Endothelial cell of umbilical vein (primary cell): Measurements from ENCODE around the gene SMIM24. TPM values are rescaled to one million over a fixed set of nuclear protein-coding genes. Genes with fewer than 3 reads are reported as not detected.

Source experiments
- BruUV-seq: library from RNA; stranded (reverse); fragments of 400-500 nt; replicated peaks from 2 replicates; lab custom pipeline; 2021; lab: Mats Ljungman, UMichigan
- CTCF ChIA-PET: fragments of 300-600, 350-600 bp; sonication (Branson Sonifier 250); formaldehyde crosslinking; loops from one replicate; lab custom pipeline; 2021; ENCODE audit warnings: antibody characterized with exemption, inconsistent platforms; lab: Charles Lee
- POLR2A ChIA-PET: fragments of 300-600, 350-600 bp; sonication (Branson Sonifier 250); formaldehyde crosslinking; loops from one replicate; lab custom pipeline; 2021; ENCODE audit warnings: antibody characterized with exemption, inconsistent platforms; lab: Charles Lee
- DNase-seq: peaks from one replicate; pipeline ENCODE4 v3.0.0-alpha.2; 2011; ENCODE audit warnings: low read depth, low spot score
- FAIRE-seq: peaks from 2 replicates; lab custom pipeline; 2011; peaks lifted over from hg19 to GRCh38; lab: Jason Lieb, UNC
- H2AFZ ChIP-seq: 2 replicates; pipeline ENCODE4 v1.6.0; 2012; ENCODE audit warnings: low read depth, low read length, control low read depth, inconsistent platforms
- H3K27ac ChIP-seq: 2 replicates; pipeline ENCODE4 v1.5.1; 2011; ENCODE audit warnings: low read depth, mild to moderate bottlenecking, control low read depth, low read length, moderate library complexity; ENCODE audit not compliant: insufficient read depth
- H3K27me3 ChIP-seq, 2 experiments: 2 replicates each; pipeline versions ENCODE4 v1.6.0 to v1.6.1; 2011; ENCODE audit warnings: low read length in 2 of 2, mixed read lengths in 1 of 2; ENCODE audit not compliant: control insufficient read depth in 2 of 2, insufficient read depth in 2 of 2
- H3K36me3 ChIP-seq, 2 experiments: 2 replicates in 1 of 2; 3 replicates in 1 of 2; pipeline ENCODE4 v1.5.1; 2011; ENCODE audit warnings: low read length in 2 of 2, mild to moderate bottlenecking in 1 of 2, moderate library complexity in 1 of 2; ENCODE audit not compliant: control insufficient read depth in 2 of 2, insufficient read depth in 2 of 2; ENCODE audit errors: extremely low read depth in 1 of 2
- H3K4me1 ChIP-seq: 3 replicates; pipeline ENCODE4 v1.5.1; 2011; ENCODE audit warnings: mild to moderate bottlenecking, low read length; ENCODE audit not compliant: control insufficient read depth, insufficient read depth; ENCODE audit errors: extremely low read depth
- H3K4me2 ChIP-seq: 2 replicates; pipeline ENCODE4 v1.6.1; 2011; ENCODE audit warnings: low read length, control low read depth, mixed read lengths; ENCODE audit not compliant: insufficient read depth
- H3K4me3 ChIP-seq, 3 experiments: fragments of 200-600 bp in 1 of 3; sonication (generic), shearing (Covaris generic) in 1 of 3; replicated peaks in 1 of 3; 2 replicates each; pipeline ENCODE4 v1.5.1; 2011 to 2016; ENCODE audit warnings: control low read depth in 3 of 3, low read length in 3 of 3, mild to moderate bottlenecking in 2 of 3, inconsistent platforms in 1 of 3, low read depth in 1 of 3, moderate library complexity in 1 of 3; ENCODE audit not compliant: insufficient read depth in 1 of 3
- H3K79me2 ChIP-seq: 2 replicates; pipeline ENCODE4 v1.6.0; 2012; ENCODE audit warnings: low read length, inconsistent platforms; ENCODE audit not compliant: control insufficient read depth, insufficient read depth
- H3K9ac ChIP-seq: replicated peaks from 2 replicates; pipeline ENCODE3; 2011; ENCODE audit warnings: low read length, control low read depth; ENCODE audit not compliant: insufficient read depth; ENCODE audit errors: extremely low read depth
- H3K9me1 ChIP-seq: replicated peaks from 3 replicates; pipeline ENCODE4 v1.6.0; 2011; ENCODE audit warnings: mild to moderate bottlenecking, low read length; ENCODE audit not compliant: control insufficient read depth, insufficient read depth; ENCODE audit errors: extremely low read depth
- H3K9me3 ChIP-seq: replicated peaks from 2 replicates; pipeline ENCODE4 v1.5.1; 2012; ENCODE audit warnings: low read length, inconsistent platforms; ENCODE audit not compliant: control insufficient read depth, insufficient read depth
- H4K20me1 ChIP-seq: replicated peaks from 2 replicates; pipeline ENCODE3; 2011; ENCODE audit warnings: mild to moderate bottlenecking, low read length; ENCODE audit not compliant: control insufficient read depth, insufficient read depth; ENCODE audit errors: extremely low read depth
- CTCF ChIP-seq, 2 donors: IDR thresholded peaks; 1 replicate in 1 of 2; 2 replicates in 1 of 2; pipeline ENCODE4 v1.5.1; 2011; ENCODE audit warnings: low read length in 2 of 2, mild to moderate bottlenecking in 2 of 2, moderate library complexity in 2 of 2, control low read depth in 1 of 2, inconsistent platforms in 1 of 2, low read depth in 1 of 2; ENCODE audit not compliant: insufficient read depth in 1 of 2; ENCODE audit errors: extremely low read depth in 1 of 2
- EZH2 ChIP-seq: IDR thresholded peaks from 2 replicates; pipeline ENCODE4 v1.6.1; 2012; ENCODE audit warnings: borderline replicate concordance, low read depth, mild to moderate bottlenecking, moderate library complexity, low read length, inconsistent platforms; ENCODE audit not compliant: severe bottlenecking
- FOS ChIP-seq: IDR thresholded peaks from 2 replicates; pipeline ENCODE4 v1.6.1; 2011; ENCODE audit warnings: mild to moderate bottlenecking, low read length, moderate library complexity, borderline replicate concordance; ENCODE audit not compliant: insufficient read depth
- GATA2 ChIP-seq: IDR thresholded peaks from 2 replicates; pipeline ENCODE4 v1.7.0; 2011; ENCODE audit warnings: low read depth, mild to moderate bottlenecking, moderate library complexity, mixed read lengths, low read length; ENCODE audit not compliant: insufficient read length, insufficient read depth
- JUN ChIP-seq: IDR thresholded peaks from 2 replicates; pipeline ENCODE4 v1.6.1; 2011; ENCODE audit warnings: borderline replicate concordance, low read depth; ENCODE audit not compliant: insufficient read length, insufficient read depth
- MAX ChIP-seq: IDR thresholded peaks from 2 replicates; pipeline ENCODE4 v1.6.1; 2011; ENCODE audit not compliant: insufficient read depth, insufficient read length
- MYC ChIP-seq: IDR thresholded peaks from one replicate; pipeline ENCODE4 v1.6.1; 2011; ENCODE audit warnings: mild to moderate bottlenecking, low read depth, low read length
- POLR2A ChIP-seq: IDR thresholded peaks from 2 replicates; pipeline ENCODE4 v1.6.1; 2012; ENCODE audit warnings: low read depth, mild to moderate bottlenecking, control low read depth, low read length
- POLR2AphosphoS5 ChIP-seq: IDR thresholded peaks from 2 replicates; pipeline ENCODE4 v1.6.1; 2012; ENCODE audit warnings: low read depth, mild to moderate bottlenecking, control low read depth, low read length, moderate library complexity; ENCODE audit not compliant: insufficient read depth
- dilution Hi-C: fragments of 300-500 bp; cut with MboI; formaldehyde crosslinking; loops from one replicate; pipeline ENCODE4 v1.15.0; 2019; ENCODE audit warnings: low sequenced_read_pairs; ENCODE audit not compliant: extremely low pct_ligation_motif_present
- intact Hi-C: fragments of 100-400 bp; cut with micrococcal nuclease; formaldehyde crosslinking; loops from one replicate; pipeline ENCODE4 v1.10.0; 2022
- polyA plus RNA-seq, 4 experiments: library from polyadenylated mRNA; depleted of rRNA in 3 of 4; stranded (reverse) in 3 of 4; unstranded in 1 of 4; fragments of >200 nt; gene quantifications; 2 replicates each; pipeline versions ENCODE4 v1.2.1 to v1.2.3, GENCODE V29; 2011 to 2012; ENCODE audit warnings: missing spikeins in 1 of 4
- total RNA-seq: library from RNA; stranded (reverse); gene quantifications from 2 replicates; pipeline ENCODE4 v1.2.3, GENCODE V29; 2021

Gene SMIM24
- total and polyA plus RNA-seq, 2 donors (not counting 3 experiments of a cell fraction or from before 2014, with no cell fraction given): not detected

- H4K20me1 ChIP-seq: no peaks in the 10 kb centered on the region
- H3K79me2 ChIP-seq: no peaks in the 10 kb centered on the region
- no peak overlapping the region for H3K4me2 ChIP-seq
- H3K4me1 ChIP-seq: no peaks in the 10 kb centered on the region
- ChIA-PET CTCF (interaction anchor here (1.0 to 3.0 kb wide), 3 partner anchors 36 to 169 kb away, joined by 4 to 33 read pairs (median 23); no protein-coding TSS in a partner anchor), POLR2A (no interaction called here)
- no peaks in the 10 kb centered on the region for H3K9me1 ChIP-seq
- dilution Hi-C loops (no loop called here), intact Hi-C loops (loop anchor here (5.0 kb wide), 1 partner anchor 167 kb away; no protein-coding TSS in a partner anchor)
- no peak overlapping the region for H2AFZ ChIP-seq
- DNase-seq (no peak), FAIRE-seq (no peak)
- no peaks in the 10 kb centered on the region for H3K36me3 ChIP-seq
- no peaks in the 10 kb centered on the region for H3K9me3 ChIP-seq
- no peak overlapping the region for H3K9ac ChIP-seq
- H3K27me3 ChIP-seq: no peaks in the 10 kb centered on the region
- H3K27ac ChIP-seq: no peak overlapping the region
- no peak for TF ChIP-seq FOS
- no peak for TF ChIP-seq GATA2
- no peak for TF ChIP-seq EZH2
- no peak for TF ChIP-seq POLR2AphosphoS5
- TF ChIP-seq CTCF (IDR thresholded peaks at IDR 0.05; ENCODE audit: extremely low read depth in 1 of 2, insufficient read depth in 1 of 2, low read depth in 1 of 2, low read length in 2 of 2): no peak
- TF ChIP-seq JUN: no peak
- TF ChIP-seq POLR2A: no peak
- no peak for TF ChIP-seq MYC
- no peak for TF ChIP-seq MAX
- no peak overlapping the region for H3K4me3 ChIP-seq
- BruUV-seq: no TSS peak
Measured at GRCh38 chr19:3474614-3475013, 5.7 kb downstream of the SMIM24 start.
